Measurements from ENCODE around the gene AGBL4.
"Not testable (repeated sequence)": the region's sequence is repeated elsewhere in the genome, so short reads cannot be mapped to it uniquely, and the experiment has no call there.

The AGBL4 gene

GRCh38 chr1:49416758-49417157 is 607.0 kb downstream of the AGBL4 start:
- DNase-seq: no peak

- no peak for DNase-seq
These were observed 615.4 kb downstream of the AGBL4 start for GRCh38 chr1:49408346-49408745.

- no peak for DNase-seq
These were observed 626.7 kb downstream of the AGBL4 start for GRCh38 chr1:49397086-49397485.

- no peak for DNase-seq
These were observed 629.6 kb downstream of the AGBL4 start for GRCh38 chr1:49394200-49394599.

GRCh38 chr1:49389699-49390098 is 634.1 kb downstream of the AGBL4 start:
- DNase-seq: no peak

GRCh38 chr1:49364676-49365075 is 659.1 kb downstream of the AGBL4 start:
- no peak for DNase-seq

- no peak for DNase-seq
These were observed 660.1 kb downstream of the AGBL4 start for GRCh38 chr1:49363628-49364027.

- DNase-seq: no peak
These were observed 665.7 kb downstream of the AGBL4 start for GRCh38 chr1:49358036-49358435.

- no peak for DNase-seq
These were observed 667.2 kb downstream of the AGBL4 start for GRCh38 chr1:49356594-49356993.

- no peak for DNase-seq
These were observed 672.0 kb downstream of the AGBL4 start for GRCh38 chr1:49351768-49352167.

GRCh38 chr1:49346767-49347349 is 676.9 kb downstream of the AGBL4 start:
- DNase-seq: no peak

- no peak for DNase-seq
These were observed 683.2 kb downstream of the AGBL4 start for GRCh38 chr1:49340576-49340975.

- no peak for DNase-seq
These were observed 684.7 kb downstream of the AGBL4 start for GRCh38 chr1:49339043-49339442.

- DNase-seq: no peak
These were observed 686.5 kb downstream of the AGBL4 start for GRCh38 chr1:49337251-49337650.

GRCh38 chr1:49333906-49334305 is 689.8 kb downstream of the AGBL4 start:
- DNase-seq: no peak

- no peak for DNase-seq
These were observed 692.5 kb downstream of the AGBL4 start for GRCh38 chr1:49331066-49331852.

GRCh38 chr1:49323925-49324540 is 699.7 kb downstream of the AGBL4 start:
- no peak for DNase-seq

GRCh38 chr1:49320493-49320892 is 703.3 kb downstream of the AGBL4 start:
- DNase-seq: not testable (repeated sequence)

GRCh38 chr1:49319426-49319963 is 704.3 kb downstream of the AGBL4 start:
- DNase-seq: no peak

GRCh38 chr1:49318218-49318617 is 705.5 kb downstream of the AGBL4 start:
- DNase-seq: no peak

GRCh38 chr1:49307457-49307856 is 716.3 kb downstream of the AGBL4 start:
- no peak for DNase-seq

GRCh38 chr1:49306507-49307070 is 717.2 kb downstream of the AGBL4 start:
- no peak for DNase-seq

GRCh38 chr1:49302400-49302799 is 721.4 kb downstream of the AGBL4 start:
- DNase-seq: not testable (repeated sequence)

GRCh38 chr1:49298304-49298703 is 725.5 kb downstream of the AGBL4 start:
- no peak for DNase-seq

Measured in stimulated activated CD4-positive, alpha-beta T cell treated with anti-CD3 and anti-CD28 coated beads, Interleukin-12 subunit alpha, Interleukin-12 subunit beta, amount 100 ng/mL, for 4 hours (primary cell).